CD14-positive monocyte (primary cell): Measurements from ENCODE around the gene DENND1A. TPM values are rescaled to one million over a fixed set of nuclear protein-coding genes. Genes with fewer than 3 reads are reported as not detected.
A peak's percentile ranks its signal among the peaks of the same experiment; 100 is the strongest.

Source experiments
- DNase-seq, 3 donors: peaks; one replicate each; pipeline ENCODE4 v3.0.0-alpha.2; 2011 to 2022
- H2AFZ ChIP-seq: 2 replicates; pipeline ENCODE4 v1.6.0; 2012; ENCODE audit warnings: mild to moderate bottlenecking, low read depth, low read length, inconsistent platforms; ENCODE audit not compliant: insufficient read depth, poor library complexity, severe bottlenecking
- H3K27ac ChIP-seq, 2 donors: 1 replicate in 1 of 2; 2 replicates in 1 of 2; pipeline ENCODE4 v1.5.1; 2012 to 2013; ENCODE audit warnings: low read length in 2 of 2, control low read depth in 1 of 2, inconsistent platforms in 1 of 2, low read depth in 1 of 2, mild to moderate bottlenecking in 1 of 2
- H3K27me3 ChIP-seq, 2 donors: one replicate each; pipeline versions ENCODE4 v1.6.0 to v1.6.1; 2011 to 2013; ENCODE audit warnings: low read length in 2 of 2; ENCODE audit not compliant: control insufficient read depth in 2 of 2, insufficient read depth in 2 of 2
- H3K36me3 ChIP-seq, 2 donors: replicated peaks in 1 of 2; 1 replicate in 1 of 2; 2 replicates in 1 of 2; pipeline versions ENCODE4 v1.5.1 to v1.6.1; 2012 to 2013; ENCODE audit warnings: low read length in 2 of 2, control low read depth in 1 of 2, inconsistent platforms in 1 of 2, mild to moderate bottlenecking in 1 of 2; ENCODE audit not compliant: insufficient read depth in 2 of 2, control insufficient read depth in 1 of 2
- H3K4me1 ChIP-seq, 2 donors: 1 replicate in 1 of 2; 2 replicates in 1 of 2; pipeline versions ENCODE4 v1.5.1 to v1.6.1; 2012 to 2013; ENCODE audit warnings: low read length in 2 of 2, control low read depth in 1 of 2, inconsistent platforms in 1 of 2, mild to moderate bottlenecking in 1 of 2, moderate library complexity in 1 of 2; ENCODE audit not compliant: insufficient read depth in 2 of 2, control insufficient read depth in 1 of 2
- H3K4me2 ChIP-seq: replicated peaks from 2 replicates; pipeline ENCODE3; 2012; ENCODE audit warnings: low read length, moderate library complexity, mild to moderate bottlenecking; ENCODE audit not compliant: poor library complexity, severe bottlenecking; ENCODE audit errors: extremely low read depth
- H3K4me3 ChIP-seq, 3 experiments: fragments of 200-600 bp in 1 of 3; sonication (generic) in 1 of 3; replicated peaks in 1 of 3; 1 replicate in 2 of 3; 2 replicates in 1 of 3; pipeline ENCODE4 v1.5.1; 2011 to 2013; ENCODE audit warnings: low read length in 3 of 3, mild to moderate bottlenecking in 3 of 3, control low read depth in 2 of 3, low read depth in 2 of 3, inconsistent platforms in 1 of 3, moderate library complexity in 1 of 3
- H3K79me2 ChIP-seq: 2 replicates; pipeline ENCODE4 v1.6.0; 2012; ENCODE audit warnings: mild to moderate bottlenecking, control low read depth, inconsistent platforms, low read length, moderate library complexity; ENCODE audit not compliant: insufficient read depth
- H3K9ac ChIP-seq: 2 replicates; pipeline ENCODE4 v1.6.0; 2017; ENCODE audit warnings: low read length, mild to moderate bottlenecking; ENCODE audit not compliant: insufficient read depth, poor library complexity, severe bottlenecking
- H3K9me3 ChIP-seq, 2 donors: replicated peaks in 1 of 2; 1 replicate in 1 of 2; 2 replicates in 1 of 2; pipeline versions ENCODE4 v1.5.1 to v1.6.1; 2012 to 2013; ENCODE audit warnings: low read length in 2 of 2, control low read depth in 1 of 2; ENCODE audit not compliant: control insufficient read depth in 1 of 2, insufficient read depth in 1 of 2
- H4K20me1 ChIP-seq: 2 replicates; pipeline ENCODE4 v1.6.0; 2012; ENCODE audit warnings: mild to moderate bottlenecking, low read length, control low read depth, moderate library complexity; ENCODE audit not compliant: insufficient read depth
- H3K27ac Mint-ChIP-seq, 7 donors: one replicate each; pipeline ENCODE4 v1.8.0; 2020; ENCODE audit warnings: mild to moderate bottlenecking in 7 of 7, mixed read lengths in 7 of 7, moderate library complexity in 6 of 7, inconsistent platforms in 2 of 7
- H3K27me3 Mint-ChIP-seq, 3 donors: one replicate each; pipeline ENCODE4 v1.8.0; 2021 to 2022; ENCODE audit warnings: low read depth in 3 of 3, mild to moderate bottlenecking in 3 of 3, mixed read lengths in 3 of 3, moderate library complexity in 3 of 3, inconsistent platforms in 1 of 3
- H3K36me3 Mint-ChIP-seq, 2 donors: one replicate each; pipeline ENCODE4 v1.8.0; 2020; ENCODE audit warnings: mixed read lengths in 2 of 2, inconsistent platforms in 1 of 2, mild to moderate bottlenecking in 1 of 2
- H3K4me1 Mint-ChIP-seq: one replicate; pipeline ENCODE4 v1.8.0; 2020; ENCODE audit warnings: mild to moderate bottlenecking, mixed read lengths
- H3K4me3 Mint-ChIP-seq, 2 donors: one replicate each; pipeline ENCODE4 v1.8.0; 2020; ENCODE audit warnings: mild to moderate bottlenecking in 2 of 2, mixed read lengths in 2 of 2, moderate library complexity in 1 of 2
- H3K9me3 Mint-ChIP-seq, 7 donors: one replicate each; pipeline ENCODE4 v1.8.0; 2020 to 2022; ENCODE audit warnings: mixed read lengths in 7 of 7, mild to moderate bottlenecking in 6 of 7, moderate library complexity in 6 of 7, inconsistent platforms in 2 of 7
- CTCF ChIP-seq: fragments of 200-600 bp; IDR thresholded peaks from one replicate; pipeline ENCODE4 v1.8.0; 2022; ENCODE audit warnings: antibody characterized with exemption, mild to moderate bottlenecking
- WGBS: methylation state at CpG from one replicate; pipeline ENCODE4 v1.1.5; 2013; ENCODE audit warnings: missing lambda C conversion rate; ENCODE audit not compliant: insufficient coverage; 5-methylcytosine and 5-hydroxymethylcytosine counted together
- intact Hi-C, 2 donors: fragments of 100-400 bp; cut with micrococcal nuclease; formaldehyde crosslinking; loops; one replicate each; pipeline versions ENCODE4 v1.15.0 to v1.15.1; 2023
- polyA plus RNA-seq, 3 donors: library from polyadenylated mRNA; depleted of rRNA in 1 of 3; unstranded in 2 of 3; stranded (reverse) in 1 of 3; fragments of 300-500 nt in 2 of 3; fragments of >200 nt in 1 of 3; fragmentation: Illumina TruSeq in 2 of 3; gene quantifications; 1 replicate in 2 of 3; 2 replicates in 1 of 3; pipeline ENCODE4 v1.2.3, GENCODE V29; 2012 to 2021

The DENND1A gene
- polyA plus RNA-seq, 3 donors = 24.8 to 73.0 (median 29.4) TPM

GRCh38 chr9:123480791-123481190 lies 449.1 kb downstream of the DENND1A start:
- peak overlapping the region in 1 of 7 donors; percentile 1 for H3K27ac Mint-ChIP-seq
- no peak for TF ChIP-seq CTCF

GRCh38 chr9:123480096-123480495 lies 449.8 kb downstream of the DENND1A start:
- no peaks in the 10 kb centered on the region for H3K4me1 ChIP-seq
- DNase-seq = no peak
- WGBS = 99% methylated on average over 9 of the region's 9 CpGs
- no peaks in the 10 kb centered on the region for H3K79me2 ChIP-seq
- Mint-ChIP-seq H3K36me3 (peaks cover 43 to 50% of the 10 kb centered on the region in 2 donors), H3K9me3 (no peaks in the 10 kb centered on the region), H3K4me3 (no peak overlapping the region), H3K4me1 (no peaks in the 10 kb centered on the region), H3K27me3 (peaks cover 0 to 2% (median 0%) of the 10 kb centered on the region in 3 donors), H3K27ac (peak overlapping the region in 1 of 7 donors; percentile 61)
- no peak overlapping the region for H3K9ac ChIP-seq
- H3K36me3 ChIP-seq = peaks cover 4 to 51% of the 10 kb centered on the region in 2 donors
- no peaks in the 10 kb centered on the region for H3K9me3 ChIP-seq
- peaks cover 87% of the 10 kb centered on the region for H4K20me1 ChIP-seq
- H2AFZ ChIP-seq = no peak overlapping the region
- no peak overlapping the region for H3K27ac ChIP-seq
- no peak overlapping the region for H3K4me2 ChIP-seq
- intact Hi-C loops = no loop called here
- no peak overlapping the region for H3K4me3 ChIP-seq
- TF ChIP-seq CTCF = no peak
- no peaks in the 10 kb centered on the region for H3K27me3 ChIP-seq

More at GRCh38 chr9:123480791-123481190, 449.1 kb downstream of the DENND1A start:
- no peaks in the 10 kb centered on the region for H3K4me1 ChIP-seq
- peaks cover 4 to 58% of the 10 kb centered on the region in 2 donors for H3K36me3 ChIP-seq
- H3K4me2 ChIP-seq = no peak overlapping the region
- H3K4me1 Mint-ChIP-seq = no peaks in the 10 kb centered on the region
- H3K79me2 ChIP-seq = no peaks in the 10 kb centered on the region
- intact Hi-C loops = no loop called here
- H3K4me3 ChIP-seq = no peak overlapping the region
- no peak overlapping the region for H3K4me3 Mint-ChIP-seq
- no peaks in the 10 kb centered on the region for H3K9me3 ChIP-seq
- no peaks in the 10 kb centered on the region for H3K9me3 Mint-ChIP-seq
- no peaks in the 10 kb centered on the region for H3K27me3 ChIP-seq
- peaks cover 0 to 2% (median 0%) of the 10 kb centered on the region in 3 donors for H3K27me3 Mint-ChIP-seq
- H3K27ac ChIP-seq = no peak overlapping the region
- peaks cover 40 to 55% of the 10 kb centered on the region in 2 donors for H3K36me3 Mint-ChIP-seq
- no peak overlapping the region for H3K9ac ChIP-seq
- H2AFZ ChIP-seq = no peak overlapping the region
- peaks cover 90% of the 10 kb centered on the region for H4K20me1 ChIP-seq
- no peak for DNase-seq
- 100% methylated on average over 5 of the region's 8 CpGs for WGBS
